SIG-M5 treated with dmso at 0.1 percent for 504 hours (cell line): ENCODE data around the gene DPP3.
"Not testable (repeated sequence)": the region's sequence is repeated elsewhere in the genome, so short reads cannot be mapped to it uniquely, and the experiment has no call there.

ENCODE experiments used
- DNase-seq: peaks from one replicate; lab custom pipeline; 2025; ENCODE audit not compliant: unreplicated experiment; lab: John Stamatoyannopoulos, UW

Gene DPP3, protein sequence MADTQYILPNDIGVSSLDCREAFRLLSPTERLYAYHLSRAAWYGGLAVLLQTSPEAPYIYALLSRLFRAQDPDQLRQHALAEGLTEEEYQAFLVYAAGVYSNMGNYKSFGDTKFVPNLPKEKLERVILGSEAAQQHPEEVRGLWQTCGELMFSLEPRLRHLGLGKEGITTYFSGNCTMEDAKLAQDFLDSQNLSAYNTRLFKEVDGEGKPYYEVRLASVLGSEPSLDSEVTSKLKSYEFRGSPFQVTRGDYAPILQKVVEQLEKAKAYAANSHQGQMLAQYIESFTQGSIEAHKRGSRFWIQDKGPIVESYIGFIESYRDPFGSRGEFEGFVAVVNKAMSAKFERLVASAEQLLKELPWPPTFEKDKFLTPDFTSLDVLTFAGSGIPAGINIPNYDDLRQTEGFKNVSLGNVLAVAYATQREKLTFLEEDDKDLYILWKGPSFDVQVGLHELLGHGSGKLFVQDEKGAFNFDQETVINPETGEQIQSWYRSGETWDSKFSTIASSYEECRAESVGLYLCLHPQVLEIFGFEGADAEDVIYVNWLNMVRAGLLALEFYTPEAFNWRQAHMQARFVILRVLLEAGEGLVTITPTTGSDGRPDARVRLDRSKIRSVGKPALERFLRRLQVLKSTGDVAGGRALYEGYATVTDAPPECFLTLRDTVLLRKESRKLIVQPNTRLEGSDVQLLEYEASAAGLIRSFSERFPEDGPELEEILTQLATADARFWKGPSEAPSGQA

DNA sequence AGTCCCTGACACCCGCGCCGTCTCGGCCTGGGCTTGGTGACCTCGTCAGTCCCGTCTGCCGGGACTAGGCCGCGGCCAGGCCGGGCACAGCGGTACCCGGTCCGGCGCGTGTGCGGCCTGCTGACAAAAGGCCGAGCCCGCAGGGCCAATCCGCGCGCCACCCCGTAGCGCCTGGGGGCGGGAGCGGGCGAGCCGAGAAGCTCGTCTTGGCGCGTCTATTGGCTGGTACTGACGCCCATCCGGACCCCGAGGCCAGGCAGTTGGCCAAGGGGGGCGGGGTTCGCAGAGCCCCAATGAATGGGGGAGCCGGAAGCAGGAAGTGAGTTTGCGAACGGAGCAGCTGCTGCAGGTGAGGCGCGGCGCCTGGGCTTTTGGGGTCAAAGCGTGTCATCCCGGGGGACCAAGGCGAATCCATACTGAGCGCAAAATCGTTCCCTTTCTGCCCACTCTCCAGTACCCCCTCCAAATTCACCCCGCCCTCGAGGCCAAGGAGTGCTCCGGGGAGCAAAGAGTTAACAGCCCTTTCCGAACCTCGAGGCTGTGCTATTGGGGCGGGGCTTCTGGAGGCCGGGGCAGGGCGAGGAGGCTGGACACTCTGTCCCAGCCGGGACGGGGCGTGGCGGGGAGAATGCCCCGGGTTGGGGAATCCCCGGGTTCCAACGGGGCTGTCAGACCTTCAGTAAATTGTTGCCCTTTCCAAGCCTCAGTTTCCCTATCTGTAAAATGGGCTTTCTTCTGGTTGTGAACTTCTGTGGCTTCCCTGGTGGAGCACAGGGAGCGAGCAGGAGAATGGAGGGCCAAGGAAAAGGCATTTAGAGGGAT is at the start of gene DPP3:
TSS of gene DPP3 (plus strand) at position 318 of the 822 bp plus-strand sequence. CDS start 1,767 bp downstream, outside the sequence.
- peak; percentile 96 for DNase-seq

DNA sequence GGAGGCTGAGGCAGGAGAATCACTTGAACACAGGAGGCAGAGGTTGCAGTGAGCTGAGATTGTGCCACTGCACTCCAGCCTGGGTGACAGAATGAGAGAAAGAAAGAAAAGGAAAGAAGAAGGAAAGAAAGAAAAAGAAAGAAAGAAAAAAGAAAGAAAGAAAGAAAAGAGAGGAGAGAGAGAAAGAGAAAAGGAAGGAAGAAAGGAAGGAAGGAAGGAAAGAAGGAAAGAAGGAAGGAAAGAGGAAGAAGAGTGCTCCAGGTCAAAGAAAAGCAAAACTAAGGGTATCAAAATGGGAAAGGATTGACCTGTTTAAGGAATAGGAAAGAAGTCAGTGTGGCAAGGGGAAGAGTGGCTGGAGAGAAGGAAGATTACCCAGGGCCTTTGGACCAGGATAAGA is 48.9 kb upstream of the DPP3 start:
- not testable (repeated sequence) for DNase-seq

DNA sequence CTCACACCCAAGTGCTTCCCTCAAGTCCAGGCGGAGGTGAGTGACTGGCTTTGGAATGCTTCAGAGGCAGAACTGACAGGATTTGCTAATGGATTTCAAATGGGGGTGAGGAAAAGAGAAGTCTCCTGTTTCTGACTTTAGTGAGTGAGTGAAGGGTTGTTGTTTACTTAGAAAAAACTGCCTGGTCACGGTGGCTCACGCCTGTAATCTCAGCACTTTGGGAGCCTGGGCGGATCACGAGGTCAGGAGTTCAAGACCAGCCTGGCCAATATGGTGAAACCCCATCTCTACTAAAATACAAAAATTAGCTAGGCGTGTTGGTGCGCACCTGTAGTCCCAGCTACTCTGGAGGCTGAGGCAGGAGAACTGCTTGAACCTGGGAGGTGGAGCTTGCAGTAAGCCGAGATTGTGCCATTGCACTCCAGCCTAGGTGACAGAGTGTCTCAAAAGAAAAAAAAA is 48.3 kb upstream of the DPP3 start:
- DNase-seq, result not testable (repeated sequence)

DNA sequence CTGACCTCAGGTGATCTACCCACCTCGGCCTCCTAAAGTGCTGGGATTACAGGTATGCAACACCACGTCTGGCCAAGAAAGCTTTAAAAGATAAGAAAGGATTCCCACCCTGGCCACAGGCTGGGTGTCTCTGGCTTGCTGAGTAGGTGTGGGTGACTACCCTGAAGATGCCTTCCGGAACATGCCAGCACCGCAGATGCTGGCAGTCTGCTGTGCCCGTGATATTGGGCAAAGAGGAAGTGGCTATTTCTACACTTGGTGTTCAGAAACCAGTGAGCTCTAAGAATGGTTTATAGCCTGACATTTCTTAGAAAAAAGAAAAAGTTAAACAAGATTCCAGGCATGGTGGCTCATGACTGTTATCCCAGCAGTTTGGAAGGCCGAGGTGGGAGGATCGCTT is 47.6 kb upstream of the DPP3 start:
- peak; percentile 14 for DNase-seq

DNA sequence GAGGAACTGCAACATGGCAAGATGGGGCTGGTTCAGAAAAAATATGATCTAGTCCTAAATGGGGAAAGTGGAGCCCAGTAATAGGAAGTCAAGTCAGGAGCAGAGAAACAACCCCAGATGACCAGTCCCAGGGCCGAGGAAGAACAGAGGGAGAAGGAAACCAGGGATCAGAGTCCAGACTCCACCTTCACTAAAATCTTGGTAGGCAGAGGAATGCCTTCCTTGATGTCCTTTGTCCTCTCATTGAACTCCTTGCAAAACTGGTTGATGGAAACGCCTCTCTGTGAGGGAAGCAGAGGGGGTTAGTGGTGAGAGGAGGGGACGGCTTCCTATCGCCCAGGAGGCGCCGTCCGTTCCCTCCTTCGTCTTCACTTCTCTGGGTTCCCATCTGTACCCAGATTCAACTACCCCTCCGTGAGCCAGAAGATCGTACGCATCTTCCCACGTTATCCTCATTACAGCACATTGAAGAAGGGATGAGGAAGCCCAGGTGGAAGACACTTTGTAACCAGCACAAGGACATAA is 42.2 kb upstream of the DPP3 start:
- no peak for DNase-seq

DNA sequence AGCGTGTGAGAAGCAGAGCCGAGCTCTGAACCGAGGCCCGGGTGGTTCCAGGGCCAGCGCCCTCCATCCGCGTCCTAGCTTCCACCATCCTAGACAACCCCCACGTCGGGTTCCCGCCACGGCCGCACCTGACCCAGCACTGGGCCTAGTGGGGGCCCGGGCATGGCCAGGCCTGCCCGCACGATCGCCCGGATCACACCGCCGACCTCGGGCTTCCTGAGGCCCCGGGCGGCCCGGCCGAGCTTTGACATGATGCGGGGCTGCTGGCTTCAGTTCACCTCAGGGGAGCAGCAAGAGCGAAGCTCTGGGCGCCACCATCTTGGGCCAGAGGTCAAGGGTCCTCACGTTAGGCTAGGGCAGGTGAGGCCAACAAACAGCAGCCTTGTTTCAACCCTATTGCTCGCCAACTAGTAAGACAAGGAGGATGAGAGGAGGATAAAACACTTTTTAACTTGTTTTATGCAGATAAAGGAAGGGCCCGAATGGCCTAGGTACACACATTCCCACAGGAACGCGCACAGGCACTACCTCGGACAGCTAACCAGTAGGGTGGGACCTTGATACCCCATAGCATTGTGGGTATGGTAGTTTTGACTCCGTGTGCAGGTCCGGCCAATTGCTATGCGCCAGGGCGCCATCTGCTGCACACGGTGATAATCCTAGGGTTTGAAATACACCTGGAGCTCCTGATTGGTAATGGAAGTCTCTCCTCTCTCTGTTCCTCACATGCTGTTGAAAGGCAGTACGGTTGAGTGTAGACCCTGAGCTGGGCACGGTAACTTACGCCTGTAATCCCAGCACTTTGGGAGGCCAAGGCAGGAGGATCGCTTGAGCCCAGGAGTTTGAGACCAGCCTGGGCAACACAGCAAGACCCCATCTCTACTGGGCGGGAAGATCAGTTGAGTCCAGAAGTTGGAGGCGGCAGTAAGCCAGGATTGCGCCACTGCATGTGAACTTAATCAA is 41.4 kb upstream of the DPP3 start, which contains the start of gene MRPL11:
TSS of gene MRPL11 (minus strand) at position 345 of the 963 bp plus-strand sequence. CDS start at position 251, 94 bp downstream.
- peak; percentile 95 for DNase-seq

DNA sequence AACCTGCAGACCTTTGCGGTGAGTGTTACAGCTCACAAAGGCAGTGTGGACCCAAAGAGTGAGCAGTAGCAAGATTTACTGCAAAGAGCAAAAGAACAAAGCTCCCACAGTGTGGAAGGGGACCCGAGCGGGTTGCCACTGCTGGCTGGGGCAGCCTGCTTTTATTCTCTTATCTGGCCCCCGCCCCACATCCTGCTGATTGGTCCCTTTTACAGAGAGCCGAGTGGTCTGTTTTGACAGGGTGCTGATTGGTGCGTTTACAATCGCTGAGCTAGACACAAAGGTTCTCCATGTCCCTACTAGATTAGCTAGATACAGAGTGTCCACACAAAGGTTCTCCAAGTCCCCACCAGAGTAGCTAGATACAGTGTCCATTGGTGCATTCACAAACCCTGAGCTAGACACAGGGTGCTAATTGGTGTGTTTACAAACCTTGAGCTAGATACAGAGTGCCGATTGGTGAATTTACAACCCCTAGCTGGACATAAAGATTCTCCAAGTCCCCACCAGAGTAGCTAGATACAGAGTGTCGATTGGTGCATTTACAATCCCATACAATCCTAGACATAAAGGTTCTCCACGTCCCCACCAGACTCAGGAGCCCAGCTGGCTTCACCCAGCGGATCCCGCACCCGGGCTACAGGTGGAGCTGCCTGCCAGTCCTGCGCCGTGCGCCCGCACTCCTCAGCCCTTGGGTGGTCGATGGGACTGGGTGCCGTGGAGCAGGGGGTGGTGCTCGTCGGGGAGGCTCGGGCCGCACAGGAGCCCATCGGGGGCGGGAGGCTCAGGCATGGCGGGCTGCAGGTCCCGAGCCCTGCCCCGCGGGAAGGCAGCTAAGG is 39.9 kb upstream of the DPP3 start:
- not testable (repeated sequence) for DNase-seq

DNA sequence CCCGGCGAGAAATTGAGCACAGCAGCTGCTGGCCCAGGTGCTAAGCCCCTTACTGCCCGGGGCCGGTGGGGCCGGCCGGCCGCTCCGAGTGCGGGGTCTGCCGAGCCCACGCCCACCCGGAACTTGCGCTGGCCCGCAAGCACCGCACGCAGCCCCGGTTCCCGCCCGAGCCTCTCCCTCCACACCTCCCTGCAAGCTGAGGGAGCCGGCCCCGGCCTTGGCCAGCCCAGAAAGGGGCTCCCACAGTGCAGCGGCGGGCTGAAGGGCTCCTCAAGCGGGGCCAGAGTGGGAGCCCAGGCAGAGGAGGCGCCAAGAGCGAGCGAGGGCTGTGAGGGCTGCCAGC is 39.3 kb upstream of the DPP3 start:
- DNase-seq, result not testable (repeated sequence)

DNA sequence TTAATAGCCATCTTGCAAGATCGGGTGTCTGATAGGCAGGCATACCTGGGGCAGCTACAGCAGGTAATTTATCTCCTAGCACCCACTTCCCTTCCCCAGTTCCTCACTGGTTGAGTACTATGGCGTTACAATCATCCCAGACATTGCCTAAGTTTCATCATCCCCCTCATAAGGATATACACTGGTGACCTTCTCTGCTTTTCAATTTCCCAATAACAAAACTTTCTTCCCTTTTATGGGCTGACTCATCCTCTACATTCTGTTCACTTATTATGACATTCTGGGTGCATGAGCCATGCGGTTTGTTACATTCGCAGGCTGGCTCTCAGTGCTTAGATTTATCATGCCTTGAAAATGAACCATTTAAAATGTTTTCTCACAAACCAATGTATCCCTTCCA is 36.6 kb upstream of the DPP3 start:
- DNase-seq, result peak; percentile 98

DNA sequence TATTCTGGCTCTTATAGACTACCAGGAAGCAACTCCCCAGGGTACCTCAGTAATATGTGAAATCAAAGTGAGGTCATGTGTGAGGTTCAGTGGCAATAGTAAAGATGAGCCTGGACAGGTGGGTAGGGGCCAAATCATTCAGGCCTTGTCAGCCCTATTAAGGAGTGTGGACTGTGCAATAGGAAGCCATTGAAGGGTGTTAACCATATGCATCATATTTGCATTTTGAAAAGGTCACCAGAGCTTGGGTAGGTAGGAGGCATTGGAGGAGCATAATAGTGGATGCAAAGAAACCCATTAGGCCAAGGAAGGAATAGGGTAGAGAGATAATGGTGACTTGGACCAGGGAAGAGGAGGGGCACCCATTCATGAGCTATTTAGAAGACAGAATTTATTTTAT is 33.2 kb upstream of the DPP3 start:
- no peak for DNase-seq

DNA sequence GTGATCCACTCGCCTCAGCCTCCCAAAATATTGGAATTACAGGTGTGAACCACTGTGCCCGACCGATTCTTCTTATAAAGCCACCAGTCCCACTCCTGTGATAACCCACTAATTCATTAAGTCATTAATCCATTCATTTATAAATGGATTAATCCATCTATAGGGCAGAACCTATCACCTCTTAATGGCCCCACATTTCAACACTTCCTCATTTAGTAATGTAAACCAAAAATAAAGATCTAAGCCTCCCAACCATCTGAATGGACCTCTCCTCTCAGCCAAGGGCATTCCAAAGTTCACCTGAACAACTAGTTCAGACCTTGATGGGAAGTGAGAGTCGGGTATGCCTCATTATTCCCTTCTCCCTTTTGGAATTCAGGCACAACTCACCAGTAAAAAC is 31.7 kb upstream of the DPP3 start:
- DNase-seq, result no peak

DNA sequence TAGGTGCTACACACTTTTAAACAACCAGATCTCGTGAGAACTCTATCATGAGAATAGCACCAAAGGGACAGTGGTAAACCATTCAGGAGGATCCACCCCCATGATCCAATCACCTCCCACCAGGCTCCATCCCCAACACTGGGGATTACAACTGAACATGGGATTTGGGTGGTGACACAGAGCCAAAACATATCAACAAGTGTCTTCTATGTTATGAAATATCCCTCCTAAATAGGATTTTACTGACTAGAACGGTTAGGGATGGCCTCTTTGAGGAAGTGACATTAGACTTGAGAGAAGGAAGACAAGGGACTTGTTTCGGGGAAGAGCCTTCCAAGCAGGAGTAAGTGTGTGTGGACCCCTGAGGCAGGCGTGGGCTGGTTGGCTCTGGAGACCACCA is 29.7 kb upstream of the DPP3 start:
- peak; percentile 81 for DNase-seq

DNA sequence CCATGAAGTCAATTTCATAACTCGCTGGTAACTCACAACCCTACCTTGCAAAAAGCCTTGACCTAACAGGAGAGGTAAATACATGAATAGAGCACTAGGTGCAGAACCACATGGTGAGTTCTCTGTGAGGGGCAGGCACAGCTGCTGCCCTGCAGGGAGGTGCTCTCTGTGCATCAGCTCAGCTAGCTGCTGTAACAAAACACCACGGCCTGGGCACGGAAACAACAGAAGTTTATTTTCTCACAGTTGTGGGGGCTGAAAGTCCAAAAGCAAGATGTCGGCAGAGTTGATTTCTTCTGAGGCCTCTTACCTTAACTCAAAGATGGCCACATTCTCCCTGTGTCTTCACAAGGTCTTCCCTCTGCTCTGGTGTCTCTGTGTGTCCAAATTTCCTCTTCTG is 28.6 kb upstream of the DPP3 start:
- DNase-seq, result no peak

DNA sequence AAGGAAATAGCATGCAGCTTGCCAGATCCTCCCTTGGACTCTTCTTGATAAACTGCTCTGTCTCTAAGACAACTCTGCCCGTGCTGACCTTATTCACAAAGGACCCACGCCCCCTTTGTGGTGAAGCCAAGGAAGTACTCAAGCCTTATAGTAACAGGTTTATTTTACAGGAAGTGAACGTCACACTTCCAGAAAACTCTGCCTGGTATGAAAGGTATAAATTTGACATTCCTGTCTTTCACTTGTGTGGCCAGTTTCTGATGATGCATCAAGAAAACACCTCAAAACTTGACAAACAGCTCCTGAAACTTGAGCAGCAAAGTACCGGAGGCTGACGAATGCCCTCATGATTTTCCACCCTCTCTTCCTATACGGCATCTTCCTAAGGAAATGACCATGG is 26.0 kb upstream of the DPP3 start:
- DNase-seq, result no peak

DNA sequence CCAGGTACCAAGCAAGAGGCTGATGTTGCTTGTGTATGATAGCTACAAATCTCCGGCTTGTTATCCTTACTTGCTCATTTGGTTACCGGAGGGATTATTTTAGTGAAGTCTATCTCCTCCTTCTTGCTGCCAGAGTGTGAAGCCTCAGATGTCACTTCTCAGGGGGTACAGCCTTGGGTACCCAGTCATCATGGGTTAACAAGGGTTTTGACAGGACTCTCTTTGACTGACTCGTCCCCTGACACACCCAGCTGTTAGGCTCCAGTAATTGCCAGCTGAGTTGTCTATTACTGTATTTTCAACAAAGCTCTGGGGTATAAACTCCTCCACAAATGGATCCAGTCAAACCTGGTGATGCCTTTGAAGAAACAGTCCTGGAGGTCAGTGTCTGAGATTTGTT is 25.4 kb upstream of the DPP3 start:
- no peak for DNase-seq

DNA sequence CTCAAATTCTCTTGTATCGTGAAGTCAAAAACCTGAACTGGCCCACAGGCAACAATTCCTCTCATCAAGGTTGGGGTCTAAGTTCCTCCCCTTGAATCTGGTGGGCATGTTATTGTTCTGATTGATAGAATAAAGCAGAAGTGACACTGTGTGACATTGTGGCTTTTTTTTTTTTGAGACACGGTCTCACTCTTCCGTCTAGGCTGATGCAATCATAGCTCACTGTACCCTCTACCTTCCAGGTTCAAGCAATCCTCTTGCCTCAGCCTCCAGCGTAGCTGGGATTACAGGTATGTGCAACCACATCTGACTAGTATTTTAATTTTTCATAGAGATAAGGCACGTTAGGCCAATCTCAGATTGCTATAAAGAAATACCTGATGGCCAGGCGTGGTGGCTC is 22.4 kb upstream of the DPP3 start:
- DNase-seq, result peak; percentile 79

DNA sequence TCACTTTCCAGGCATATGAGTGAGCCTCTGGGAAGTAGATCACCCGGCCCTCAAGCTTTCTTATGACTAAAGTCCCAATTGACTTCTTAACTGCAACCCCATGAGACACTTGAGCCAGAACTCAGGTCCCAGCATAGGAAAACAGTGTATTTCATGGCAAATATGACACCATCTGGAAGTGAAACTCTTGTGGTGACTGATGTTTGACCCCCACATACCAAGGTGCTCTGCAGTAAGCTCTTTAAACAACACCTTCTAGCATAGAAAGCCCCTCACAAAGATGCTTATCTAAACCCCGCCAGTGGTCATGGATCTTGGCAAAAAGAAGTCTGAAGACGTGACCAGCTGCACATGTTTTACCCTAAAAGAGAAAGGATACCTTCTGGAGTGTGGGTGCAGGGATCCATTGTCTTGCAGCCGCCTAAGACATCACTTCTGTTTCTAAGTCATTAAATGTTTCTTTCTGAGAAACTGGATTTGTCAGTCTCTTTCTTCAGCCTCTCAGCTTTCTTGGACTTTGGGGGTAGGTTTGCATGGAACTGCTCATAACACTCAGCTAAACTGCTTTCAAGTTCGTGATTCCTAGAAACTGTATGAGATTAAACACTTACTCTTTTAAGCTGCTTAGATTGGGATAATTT is 21.0 kb upstream of the DPP3 start:
- peak; percentile 49 for DNase-seq

DNA sequence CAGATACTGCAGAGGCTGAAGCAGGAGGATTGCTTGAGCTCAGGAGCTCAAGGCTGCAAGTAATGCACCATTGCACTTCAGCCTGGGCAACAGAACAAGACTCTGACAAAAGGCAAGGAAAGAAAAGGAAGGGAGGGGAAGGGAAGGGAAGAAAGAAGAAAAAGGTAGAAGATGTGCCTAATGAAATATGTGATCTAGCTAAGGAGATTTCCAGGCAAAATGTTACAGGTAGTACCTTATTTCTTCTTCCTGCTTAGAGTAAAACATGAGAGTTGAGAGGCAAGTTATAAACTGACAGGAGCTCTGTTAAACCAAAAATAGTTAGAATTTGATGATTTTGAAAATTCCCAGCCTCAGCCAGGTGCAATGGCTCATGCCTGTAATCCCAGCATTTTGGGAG is 18.2 kb upstream of the DPP3 start:
- DNase-seq, result no peak

DNA sequence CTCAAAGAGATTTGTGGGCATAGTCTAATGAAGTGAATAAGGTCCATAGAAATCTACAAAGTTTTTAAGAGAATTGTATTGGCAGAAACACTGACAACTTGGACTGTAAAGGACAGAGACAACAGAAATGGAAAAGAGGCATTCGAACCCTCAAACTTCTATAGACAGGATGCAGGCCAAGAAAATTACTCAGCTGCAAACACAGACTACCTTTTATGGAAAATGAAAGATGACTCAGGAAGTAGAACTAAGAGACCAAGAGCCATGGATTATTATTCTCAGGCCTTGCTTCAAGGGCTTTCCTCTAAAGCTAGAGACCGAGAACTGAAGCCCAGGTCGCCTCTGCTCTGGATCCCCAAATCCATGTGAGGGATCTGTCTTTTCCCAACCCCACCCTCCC is 17.3 kb upstream of the DPP3 start:
- no peak for DNase-seq
